Measurements from ENCODE around the gene NHERF2. TPM values are rescaled to one million over a fixed set of nuclear protein-coding genes. Genes with fewer than 3 reads are reported as not detected.
"Not testable (repeated sequence)": the region's sequence is repeated elsewhere in the genome, so short reads cannot be mapped to it uniquely, and the experiment has no call there.

Gene NHERF2
- total RNA-seq, 1 donor from 2014 or later = 343 TPM

GRCh38 chr16:2029350-2029749 lies 2.6 kb downstream of the NHERF2 start:
- H3K4me1 ChIP-seq = peaks cover 81% of the 10 kb centered on the region

GRCh38 chr16:2030036-2030435 lies 3.3 kb downstream of the NHERF2 start:
- no peak for DNase-seq
- intact Hi-C loops (cut with DNase I) = no loop called here
- Histone ChIP-seq H3K27me3 (ENCODE audit: low read depth) (peaks cover 7% of the 10 kb centered on the region), H3K4me3 (peak overlapping the region; percentile 84), H3K27ac (peak overlapping the region; percentile 92), H3K36me3 (peaks cover 16% of the 10 kb centered on the region), H3K9me3 (no peaks in the 10 kb centered on the region), H3K4me1 (peaks cover 80% of the 10 kb centered on the region)
- TF ChIP-seq CTCF (IDR thresholded peaks at IDR 0.05) = no peak
- ATAC-seq = no peak

More at GRCh38 chr16:2029350-2029749, 2.6 kb downstream of the NHERF2 start:
- peaks cover 16% of the 10 kb centered on the region for H3K36me3 ChIP-seq
- DNase-seq (no peak), ATAC-seq (no peak)
- no peaks in the 10 kb centered on the region for H3K9me3 ChIP-seq
- TF ChIP-seq CTCF (IDR thresholded peaks at IDR 0.05) = no peak
- peak overlapping the region; percentile 92 for H3K27ac ChIP-seq
- H3K4me3 ChIP-seq = peak overlapping the region; percentile 84
- intact Hi-C loops (cut with DNase I) = loop anchor here (10.0 kb wide), 1 partner anchor 115 kb away; the partner anchor contains the start of gene RAB26
- peaks cover 7% of the 10 kb centered on the region for H3K27me3 ChIP-seq (ENCODE audit: low read depth)

- no peak for ATAC-seq
- peaks cover 23% of the 10 kb centered on the region for H3K36me3 ChIP-seq
- no peak for DNase-seq
- peaks cover 82% of the 10 kb centered on the region for H3K4me1 ChIP-seq
- intact Hi-C loops (cut with DNase I) = no loop called here
- peak overlapping the region; percentile 84 for H3K4me3 ChIP-seq
- H3K9me3 ChIP-seq = no peaks in the 10 kb centered on the region
- TF ChIP-seq CTCF (IDR thresholded peaks at IDR 0.05) = no peak
- peaks cover 3% of the 10 kb centered on the region for H3K27me3 ChIP-seq (ENCODE audit: low read depth)
- peak overlapping the region; percentile 92 for H3K27ac ChIP-seq
These were observed 4.4 kb downstream of the NHERF2 start for GRCh38 chr16:2031081-2031577.

GRCh38 chr16:2032285-2033056 lies 5.8 kb downstream of the NHERF2 start:
- peak overlapping the region; percentile 92 for H3K27ac ChIP-seq
- H3K4me1 ChIP-seq = peaks cover 88% of the 10 kb centered on the region
- peaks cover 35% of the 10 kb centered on the region for H3K36me3 ChIP-seq
- TF ChIP-seq CTCF (IDR thresholded peaks at IDR 0.05) = no peak
- no peak for DNase-seq
- ATAC-seq = peak; percentile 1 to 2
- intact Hi-C loops (cut with DNase I) = no loop called here
- H3K9me3 ChIP-seq = no peaks in the 10 kb centered on the region
- no peaks in the 10 kb centered on the region for H3K27me3 ChIP-seq (ENCODE audit: low read depth)
- peak overlapping the region; percentile 84 for H3K4me3 ChIP-seq

- Histone ChIP-seq H3K27me3 (ENCODE audit: low read depth) (no peaks in the 10 kb centered on the region), H3K36me3 (peaks cover 43% of the 10 kb centered on the region), H3K27ac (peak overlapping the region; percentile 92), H3K9me3 (no peaks in the 10 kb centered on the region), H3K4me1 (peaks cover 87% of the 10 kb centered on the region), H3K4me3 (peak overlapping the region; percentile 84)
- DNase-seq (no peak), ATAC-seq (peak; percentile 63)
- TF ChIP-seq CTCF (IDR thresholded peaks at IDR 0.05) = no peak
- intact Hi-C loops (cut with DNase I) = no loop called here
These were observed 6.6 kb downstream of the NHERF2 start for GRCh38 chr16:2033057-2033908.

- H3K4me1 ChIP-seq = peaks cover 87% of the 10 kb centered on the region
- peak overlapping the region; percentile 84 for H3K4me3 ChIP-seq
- H3K9me3 ChIP-seq; ATAC-seq; intact Hi-C loops (cut with DNase I); H3K27me3 ChIP-seq (ENCODE audit: low read depth); DNase-seq: not testable (repeated sequence)
- H3K27ac ChIP-seq = peak overlapping the region; percentile 92
- peaks cover 48% of the 10 kb centered on the region for H3K36me3 ChIP-seq
These were observed 7.4 kb downstream of the NHERF2 start for GRCh38 chr16:2033909-2034695.

All from lower lobe of right lung (tissue), 2 donors.